H1 (cell line): ENCODE data around the gene KCNJ12. TPM values are rescaled to one million over a fixed set of nuclear protein-coding genes. Genes with fewer than 3 reads are reported as not detected.

Experiments used
- BRCA1 ChIP-seq: IDR thresholded peaks from 2 replicates; pipeline ENCODE4 v1.6.1; 2012; ENCODE audit warnings: low read depth, low read length, improper control_type of control experiment
- CREB1 ChIP-seq: IDR thresholded peaks from 2 replicates; pipeline ENCODE4 v1.6.1; 2012; ENCODE audit warnings: inconsistent platforms
- JUND ChIP-seq: IDR thresholded peaks from 2 replicates; pipeline ENCODE4 v1.6.1; 2011; ENCODE audit warnings: mild to moderate bottlenecking, improper control_type of control experiment, low read length
- POLR2AphosphoS5 ChIP-seq: IDR thresholded peaks from 2 replicates; pipeline ENCODE4 v1.6.1; 2011; ENCODE audit warnings: low read depth, low read length
- SUZ12 ChIP-seq: fragments of 200-600 bp; sonication (generic); IDR thresholded peaks from 2 replicates; pipeline ENCODE4 v1.6.1; 2012; ENCODE audit warnings: mild to moderate bottlenecking, inconsistent platforms, low read length, moderate library complexity, mixed read lengths
- TAF1 ChIP-seq: IDR thresholded peaks from 2 replicates; pipeline ENCODE4 v1.6.1; 2011; ENCODE audit warnings: mild to moderate bottlenecking, low read depth, low read length
- TAF7 ChIP-seq: optimal IDR thresholded peaks from 2 replicates; pipeline ENCODE3; 2011; ENCODE audit warnings: low read depth, mild to moderate bottlenecking, inconsistent platforms, low read length, moderate library complexity, borderline replicate concordance
- YY1 ChIP-seq: IDR thresholded peaks from 2 replicates; pipeline ENCODE4 v1.6.1; 2011; ENCODE audit warnings: low read depth, mild to moderate bottlenecking, low read length
- ZNF274 ChIP-seq: IDR thresholded peaks from 2 replicates; pipeline ENCODE4 v1.7.0; 2012; ENCODE audit warnings: low read length, borderline replicate concordance; ENCODE audit errors: extremely low read depth
- polyA plus RNA-seq, 7 experiments: library from polyadenylated mRNA; depleted of rRNA in 3 of 7; stranded (reverse) in 5 of 7; unstranded in 2 of 7; fragments of >200 nt in 5 of 7; fragments of 200-250 nt in 2 of 7; gene quantifications; 1 replicate in 5 of 7; 2 replicates in 1 of 7; 4 replicates in 1 of 7; pipeline versions ENCODE4 v1.2.1 to v1.2.3, GENCODE V29; 2011 to 2013; ENCODE audit warnings: missing spikeins in 2 of 7, mixed read lengths in 2 of 7
- total RNA-seq: library from RNA; stranded (reverse); fragmentation: NEBNext Ultra II Directional; extraction: Animal tissue kit (Norgen Biotek cat#: 25700); gene quantifications from 2 replicates; pipeline ENCODE4 v1.2.1, GENCODE V29; 2021

Gene KCNJ12
- total and polyA plus RNA-seq, 2 of the 8 experiments (the other 6 are each of a cell fraction or from before 2014, with no cell fraction given) = 1.2 to 1.5 TPM

DNA sequence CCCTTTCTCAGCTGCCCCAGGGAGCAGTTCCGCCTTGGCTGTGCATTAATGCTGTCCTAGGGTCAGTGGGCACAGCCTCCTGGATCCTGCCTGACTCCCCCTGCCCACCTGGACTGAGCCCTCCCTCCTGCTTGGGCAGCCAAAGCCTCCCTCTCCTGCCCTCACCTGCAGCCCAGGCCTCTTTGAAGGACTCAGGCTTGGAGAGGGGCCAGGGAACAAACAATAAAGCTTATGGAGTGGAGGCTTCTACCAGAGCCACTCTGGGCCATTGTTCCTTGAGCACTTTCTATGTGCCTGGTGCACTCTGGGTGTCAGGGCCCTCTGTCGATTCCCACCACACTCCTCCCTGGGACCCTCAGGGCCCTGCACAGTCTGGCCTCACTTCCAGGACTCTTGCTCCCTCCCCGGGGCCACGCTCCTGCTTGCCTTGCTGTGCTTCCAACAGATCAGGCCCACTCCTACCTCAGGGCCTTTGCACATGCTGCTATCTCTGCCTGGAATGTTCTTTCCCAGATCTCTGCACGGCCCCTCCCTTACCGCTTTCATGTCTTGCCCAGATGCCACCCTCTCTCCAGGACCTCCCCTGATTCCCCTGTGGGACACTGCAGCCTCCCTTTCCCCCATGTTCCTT lies 5.0 kb downstream of the KCNJ12 start (continued):
- TF ChIP-seq POLR2AphosphoS5 = no peak
- no peak for TF ChIP-seq JUND
- no peak for TF ChIP-seq TAF7
- TF ChIP-seq YY1 = no peak
- no peak for TF ChIP-seq CREB1
- TF ChIP-seq TAF1 = no peak
- TF ChIP-seq ZNF274 = no peak
- TF ChIP-seq BRCA1 = no peak
- no peak for TF ChIP-seq SUZ12
